Measurements from ENCODE around the gene CACNA1G. TPM values are rescaled to one million over a fixed set of nuclear protein-coding genes. Genes with fewer than 3 reads are reported as not detected.

Gene CACNA1G
- total and polyA plus RNA-seq, 2 donors (not counting 1 experiment from before 2014, with no cell fraction given), result 0.08 to 0.99 TPM

GRCh38 chr17:50575581-50576210, 15.2 kb downstream of the CACNA1G start:
- Histone ChIP-seq H4K20me1 (ENCODE audit: control insufficient read depth, extremely low read depth, insufficient read depth, low read length) (no peaks in the 10 kb centered on the region), H3K27me3 (ENCODE audit: control insufficient read depth, insufficient read depth, low read length) (no peaks in the 10 kb centered on the region), H3K9me3 (ENCODE audit: control insufficient read depth, insufficient read depth, low read depth, low read length) (no peaks in the 10 kb centered on the region), H3K4me1 (ENCODE audit: control insufficient read depth, extremely low read depth, insufficient read depth, low read length) (no peaks in the 10 kb centered on the region), H3K4me2 (ENCODE audit: extremely low read depth, insufficient read depth, low read length) (no peak overlapping the region), H3K36me3 (ENCODE audit: control insufficient read depth, insufficient read depth, low read length) (no peaks in the 10 kb centered on the region), H3K27ac (ENCODE audit: insufficient read depth, low read length) (no peak overlapping the region), H3K9ac (ENCODE audit: insufficient read depth, low read length) (no peak overlapping the region), H2AFZ (ENCODE audit: low read length) (no peak overlapping the region), H3K4me3 (replicated peaks in 1 of 4; ENCODE audit: control extremely low read depth in 1 of 4, insufficient read depth in 1 of 4, low read depth in 3 of 4, low read length in 4 of 4) (no peak overlapping the region), H3K79me2 (ENCODE audit: control insufficient read depth, insufficient read depth, low read length) (no peaks in the 10 kb centered on the region)
- DNase-seq (ENCODE audit: low read depth in 2 of 2), result no peak
- TF ChIP-seq CTCF (conservative IDR thresholded peaks at IDR 0.05 in 1 of 2, IDR thresholded peaks at IDR 0.05 in 1 of 2; ENCODE audit: low read depth in 1 of 2, low read length in 2 of 2) (no peak), EZH2 (IDR thresholded peaks at IDR 0.05; ENCODE audit: low read length, missing control alignments) (no peak)

GRCh38 chr17:50576864-50577263, 16.3 kb downstream of the CACNA1G start:
- Histone ChIP-seq H3K79me2 (ENCODE audit: control insufficient read depth, insufficient read depth, low read length) (no peaks in the 10 kb centered on the region), H3K9ac (ENCODE audit: insufficient read depth, low read length) (no peak overlapping the region), H3K4me1 (ENCODE audit: control insufficient read depth, extremely low read depth, insufficient read depth, low read length) (no peaks in the 10 kb centered on the region), H3K4me2 (ENCODE audit: extremely low read depth, insufficient read depth, low read length) (no peak overlapping the region), H3K27ac (ENCODE audit: insufficient read depth, low read length) (no peak overlapping the region), H4K20me1 (ENCODE audit: control insufficient read depth, extremely low read depth, insufficient read depth, low read length) (no peaks in the 10 kb centered on the region), H3K36me3 (ENCODE audit: control insufficient read depth, insufficient read depth, low read length) (no peaks in the 10 kb centered on the region), H3K9me3 (ENCODE audit: control insufficient read depth, insufficient read depth, low read depth, low read length) (no peaks in the 10 kb centered on the region), H3K27me3 (ENCODE audit: control insufficient read depth, insufficient read depth, low read length) (peaks cover 3% of the 10 kb centered on the region), H2AFZ (ENCODE audit: low read length) (no peak overlapping the region), H3K4me3 (replicated peaks in 1 of 4; ENCODE audit: control extremely low read depth in 1 of 4, insufficient read depth in 1 of 4, low read depth in 3 of 4, low read length in 4 of 4) (no peak overlapping the region)
- TF ChIP-seq CTCF (conservative IDR thresholded peaks at IDR 0.05 in 1 of 2, IDR thresholded peaks at IDR 0.05 in 1 of 2; ENCODE audit: low read depth in 1 of 2, low read length in 2 of 2) (no peak), EZH2 (IDR thresholded peaks at IDR 0.05; ENCODE audit: low read length, missing control alignments) (no peak)
- DNase-seq (ENCODE audit: low read depth in 2 of 2), result no peak

- Histone ChIP-seq H3K9me3 (ENCODE audit: control insufficient read depth, insufficient read depth, low read depth, low read length) (no peaks in the 10 kb centered on the region), H3K79me2 (ENCODE audit: control insufficient read depth, insufficient read depth, low read length) (no peaks in the 10 kb centered on the region), H3K4me2 (ENCODE audit: extremely low read depth, insufficient read depth, low read length) (no peak overlapping the region), H3K4me3 (replicated peaks in 1 of 4; ENCODE audit: control extremely low read depth in 1 of 4, insufficient read depth in 1 of 4, low read depth in 3 of 4, low read length in 4 of 4) (no peak overlapping the region), H3K9ac (ENCODE audit: insufficient read depth, low read length) (no peak overlapping the region), H3K27me3 (ENCODE audit: control insufficient read depth, insufficient read depth, low read length) (peaks cover 4% of the 10 kb centered on the region), H3K36me3 (ENCODE audit: control insufficient read depth, insufficient read depth, low read length) (no peaks in the 10 kb centered on the region), H3K27ac (ENCODE audit: insufficient read depth, low read length) (no peak overlapping the region), H3K4me1 (ENCODE audit: control insufficient read depth, extremely low read depth, insufficient read depth, low read length) (no peaks in the 10 kb centered on the region), H2AFZ (ENCODE audit: low read length) (no peak overlapping the region), H4K20me1 (ENCODE audit: control insufficient read depth, extremely low read depth, insufficient read depth, low read length) (no peaks in the 10 kb centered on the region)
- DNase-seq (ENCODE audit: low read depth in 2 of 2), result no peak
- TF ChIP-seq CTCF (conservative IDR thresholded peaks at IDR 0.05 in 1 of 2, IDR thresholded peaks at IDR 0.05 in 1 of 2; ENCODE audit: low read depth in 1 of 2, low read length in 2 of 2) (no peak), EZH2 (IDR thresholded peaks at IDR 0.05; ENCODE audit: low read length, missing control alignments) (no peak)
Measured at GRCh38 chr17:50577451-50577954, 17.0 kb downstream of the CACNA1G start.

Measured in fibroblast of lung (primary cell).